Measurements from ENCODE around the gene SF3B2. TPM values are rescaled to one million over a fixed set of nuclear protein-coding genes. Genes with fewer than 3 reads are reported as not detected.
A peak's percentile ranks its signal among the peaks of the same experiment; 100 is the strongest.
"Not testable (repeated sequence)": the region's sequence is repeated elsewhere in the genome, so short reads cannot be mapped to it uniquely, and the experiment has no call there.

Gene SF3B2
- total and polyA plus RNA-seq, 8 donors: 122 to 233 (median 211) TPM

DNA sequence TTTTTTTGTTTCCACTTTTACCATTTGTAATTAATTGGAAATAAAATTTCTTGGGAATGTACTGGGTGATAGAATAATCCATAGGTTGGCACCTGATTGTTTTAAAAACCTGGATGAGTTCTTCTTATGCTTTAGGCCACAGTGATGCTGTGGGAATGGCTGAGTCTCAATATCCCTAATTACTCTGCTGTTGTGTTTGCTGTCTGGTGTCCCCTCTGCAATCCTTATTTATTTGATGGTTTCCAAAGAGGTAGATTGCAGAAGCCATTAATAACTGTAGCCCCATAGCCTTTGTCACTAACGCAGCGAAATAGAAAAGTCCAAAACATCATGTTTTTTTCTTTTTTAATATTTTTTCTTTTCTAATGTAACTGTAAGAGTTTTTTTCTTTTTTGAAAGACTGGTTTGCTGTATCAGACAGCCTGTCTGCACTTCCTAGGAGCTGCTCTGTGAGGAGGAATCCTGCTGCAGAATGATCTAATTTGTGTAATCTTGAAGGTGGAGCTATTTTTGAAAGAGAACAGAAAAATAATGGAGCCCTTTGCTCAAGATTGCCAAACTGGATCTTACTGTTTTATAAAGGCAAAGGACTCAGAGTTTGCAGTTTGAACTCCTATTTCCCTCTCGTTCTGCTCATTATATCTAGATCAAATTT is 32.8 kb downstream of the SF3B2 start:
- no peaks in the 10 kb centered on the region for H3K36me3 ChIP-seq
- TF ChIP-seq, protein P1, sequence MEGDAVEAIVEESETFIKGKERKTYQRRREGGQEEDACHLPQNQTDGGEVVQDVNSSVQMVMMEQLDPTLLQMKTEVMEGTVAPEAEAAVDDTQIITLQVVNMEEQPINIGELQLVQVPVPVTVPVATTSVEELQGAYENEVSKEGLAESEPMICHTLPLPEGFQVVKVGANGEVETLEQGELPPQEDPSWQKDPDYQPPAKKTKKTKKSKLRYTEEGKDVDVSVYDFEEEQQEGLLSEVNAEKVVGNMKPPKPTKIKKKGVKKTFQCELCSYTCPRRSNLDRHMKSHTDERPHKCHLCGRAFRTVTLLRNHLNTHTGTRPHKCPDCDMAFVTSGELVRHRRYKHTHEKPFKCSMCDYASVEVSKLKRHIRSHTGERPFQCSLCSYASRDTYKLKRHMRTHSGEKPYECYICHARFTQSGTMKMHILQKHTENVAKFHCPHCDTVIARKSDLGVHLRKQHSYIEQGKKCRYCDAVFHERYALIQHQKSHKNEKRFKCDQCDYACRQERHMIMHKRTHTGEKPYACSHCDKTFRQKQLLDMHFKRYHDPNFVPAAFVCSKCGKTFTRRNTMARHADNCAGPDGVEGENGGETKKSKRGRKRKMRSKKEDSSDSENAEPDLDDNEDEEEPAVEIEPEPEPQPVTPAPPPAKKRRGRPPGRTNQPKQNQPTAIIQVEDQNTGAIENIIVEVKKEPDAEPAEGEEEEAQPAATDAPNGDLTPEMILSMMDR (IDR thresholded peaks at IDR 0.05): no peak
- no peaks in the 10 kb centered on the region for H3K9me3 ChIP-seq
- H3K27me3 ChIP-seq: no peaks in the 10 kb centered on the region
- peaks cover 19 to 44% of the 10 kb centered on the region in 2 donors for H3K4me1 ChIP-seq
- DNase-seq (no peak), ATAC-seq (no peak)
- intact Hi-C loops (cut with DNase I): no loop called here
- no peak overlapping the region for H3K27ac ChIP-seq
- H3K4me3 ChIP-seq: no peak overlapping the region

DNA sequence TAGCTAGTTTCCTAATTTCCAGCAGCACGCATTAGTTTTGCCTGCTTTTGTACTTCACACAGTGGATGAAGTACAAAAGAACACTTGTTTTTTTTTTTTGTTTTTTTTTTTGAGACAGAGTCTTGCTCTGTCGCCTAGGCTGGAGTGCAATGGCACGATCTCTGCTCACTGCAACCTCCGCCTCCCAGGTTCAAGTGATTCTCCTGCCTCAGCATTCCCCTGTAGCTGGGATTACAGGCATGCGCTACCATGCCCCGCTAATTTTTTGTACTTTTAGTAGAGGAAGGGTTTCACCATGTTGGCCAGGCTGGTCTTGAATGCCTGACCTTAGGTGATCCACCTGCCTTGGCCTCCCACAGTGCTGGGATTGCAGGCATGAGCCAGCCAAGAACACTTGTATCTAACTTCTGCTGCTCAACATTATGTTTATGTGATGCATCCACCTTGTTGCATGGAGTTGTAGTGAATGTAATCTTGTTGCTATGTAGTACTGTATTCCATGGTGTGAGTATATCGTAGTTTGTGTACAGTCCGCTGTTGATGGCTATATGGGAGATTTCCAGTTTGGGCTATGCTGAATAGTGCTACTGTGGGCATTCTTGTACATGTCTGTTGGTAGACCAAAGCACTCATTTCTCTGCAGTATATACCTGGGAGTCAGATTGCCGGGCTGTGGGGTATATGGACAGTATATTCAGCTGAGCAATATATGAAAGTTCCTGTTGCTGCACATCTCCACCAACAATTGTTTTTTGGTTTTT is 35.2 kb downstream of the SF3B2 start:
- H3K4me3 ChIP-seq: no peak overlapping the region
- H3K27me3 ChIP-seq: no peaks in the 10 kb centered on the region
- ATAC-seq: no peak
- no peaks in the 10 kb centered on the region for H3K9me3 ChIP-seq
- intact Hi-C loops (cut with DNase I): no loop called here
- H3K27ac ChIP-seq: no peak overlapping the region
- no peak for DNase-seq
- no peaks in the 10 kb centered on the region for H3K36me3 ChIP-seq
- TF ChIP-seq, protein P1 (IDR thresholded peaks at IDR 0.05): no peak
- H3K4me1 ChIP-seq: peaks cover 7 to 20% of the 10 kb centered on the region in 2 donors

DNA sequence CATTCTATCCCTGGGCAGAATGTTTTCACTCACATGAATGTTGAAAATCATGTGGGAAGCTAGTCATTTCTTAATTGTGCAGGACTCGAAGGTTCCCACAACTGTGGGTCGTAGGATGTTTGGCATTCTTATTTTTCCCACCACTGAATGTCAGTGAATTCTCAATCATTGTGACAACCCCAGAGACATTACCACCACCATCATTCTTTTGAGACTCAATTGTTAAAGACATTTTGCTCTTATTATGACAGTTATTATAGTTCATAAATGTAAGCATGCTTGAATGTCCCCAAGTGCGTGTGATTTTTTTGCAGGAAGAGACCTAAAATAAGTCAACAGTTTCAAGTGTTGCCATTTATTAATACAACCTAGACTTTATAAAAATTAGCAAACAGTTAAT is 36.9 kb downstream of the SF3B2 start:
- no peaks in the 10 kb centered on the region for H3K9me3 ChIP-seq
- H3K27ac ChIP-seq: no peak overlapping the region
- peaks cover 0 to 3% of the 10 kb centered on the region in 2 donors for H3K4me1 ChIP-seq
- DNase-seq (no peak), ATAC-seq (no peak)
- no peak overlapping the region for H3K4me3 ChIP-seq
- no peaks in the 10 kb centered on the region for H3K36me3 ChIP-seq
- intact Hi-C loops (cut with DNase I): no loop called here
- no peaks in the 10 kb centered on the region for H3K27me3 ChIP-seq
- TF ChIP-seq, protein P1 (IDR thresholded peaks at IDR 0.05): no peak

DNA sequence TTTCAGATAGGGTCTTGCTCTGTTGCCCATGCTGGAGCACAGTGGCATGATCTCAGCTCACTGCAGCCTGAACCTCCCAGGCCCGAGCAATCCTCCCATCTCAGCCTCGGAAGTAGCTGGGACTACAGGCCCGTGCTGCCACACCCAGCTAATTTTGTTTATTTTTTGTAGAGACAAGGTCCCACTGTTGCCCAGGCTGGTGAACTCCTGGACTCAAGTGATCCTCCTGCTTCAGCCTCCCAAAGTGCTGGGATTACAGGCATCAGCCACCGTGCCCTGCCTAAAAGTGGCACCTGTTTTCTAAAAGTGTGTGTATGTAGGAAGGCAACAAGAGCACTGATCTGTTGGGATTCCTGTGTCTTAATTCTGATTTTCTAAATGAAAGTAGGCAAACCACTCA is 38.1 kb downstream of the SF3B2 start:
- no peaks in the 10 kb centered on the region for H3K9me3 ChIP-seq
- ATAC-seq: no peak
- no peaks in the 10 kb centered on the region for H3K27me3 ChIP-seq
- no peaks in the 10 kb centered on the region for H3K4me1 ChIP-seq
- H3K36me3 ChIP-seq: no peaks in the 10 kb centered on the region
- intact Hi-C loops (cut with DNase I): no loop called here
- DNase-seq: no peak
- no peak overlapping the region for H3K27ac ChIP-seq
- no peak overlapping the region for H3K4me3 ChIP-seq
- TF ChIP-seq, protein P1 (IDR thresholded peaks at IDR 0.05): no peak

DNA sequence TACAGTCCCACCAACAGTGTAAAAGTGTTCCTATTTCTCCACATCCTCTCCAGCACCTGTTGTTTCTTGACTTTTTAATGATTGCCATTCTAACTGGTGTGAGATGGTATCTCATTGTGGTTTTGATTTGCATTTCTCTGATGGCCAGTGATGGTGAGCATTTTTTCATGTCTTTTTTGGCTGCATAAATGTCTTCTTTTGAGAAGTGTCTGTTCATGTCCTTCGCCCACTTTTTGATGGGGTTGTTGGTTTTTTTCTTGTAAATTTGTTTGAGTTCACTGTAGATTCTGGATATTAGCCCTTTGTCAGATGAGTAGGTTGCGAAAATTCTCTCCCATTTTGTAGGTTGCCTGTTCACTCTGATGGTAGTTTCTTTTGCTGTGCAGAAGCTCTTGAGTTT is 40.0 kb downstream of the SF3B2 start:
- DNase-seq; H3K27me3 ChIP-seq; H3K4me1 ChIP-seq; intact Hi-C loops (cut with DNase I); H3K9me3 ChIP-seq; ATAC-seq; H3K36me3 ChIP-seq; H3K4me3 ChIP-seq; H3K27ac ChIP-seq: not testable (repeated sequence)

DNA sequence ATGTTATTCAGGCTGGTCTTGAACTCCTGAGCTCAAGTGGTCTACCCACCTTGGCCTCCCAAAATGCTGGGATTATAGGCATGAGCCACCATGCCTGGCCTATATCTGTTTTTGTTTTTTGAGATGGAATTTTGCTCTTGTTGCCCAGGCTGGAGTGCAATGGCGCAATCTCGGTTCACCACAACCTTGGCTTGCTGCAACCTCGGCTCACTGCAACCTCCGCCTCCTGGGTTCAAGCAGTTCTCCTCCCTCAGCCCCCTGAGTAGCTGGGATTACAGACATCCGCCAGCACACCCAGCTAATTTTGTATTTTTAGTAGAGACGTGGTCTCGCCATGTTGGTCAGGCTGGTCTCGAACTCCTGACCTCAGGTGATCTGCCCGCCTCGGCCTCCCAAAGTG is 47.6 kb downstream of the SF3B2 start:
- H3K4me3 ChIP-seq; H3K36me3 ChIP-seq; DNase-seq; H3K27me3 ChIP-seq; intact Hi-C loops (cut with DNase I); H3K9me3 ChIP-seq: not testable (repeated sequence)
- H3K4me1 ChIP-seq: peaks cover 10 to 26% of the 10 kb centered on the region in 2 donors
- ATAC-seq: peak; percentile 15
- H3K27ac ChIP-seq: peak overlapping the region in 1 of 2 donors; percentile 68

Data from left lung (tissue), 10 donors.